Naive B cell (primary cell): ENCODE results near the gene PTAFR. TPM values are rescaled to one million over a fixed set of nuclear protein-coding genes. Genes with fewer than 3 reads are reported as not detected.
A peak's percentile ranks its signal among the peaks of the same experiment; 100 is the strongest.
"Not testable (repeated sequence)": the region's sequence is repeated elsewhere in the genome, so short reads cannot be mapped to it uniquely, and the experiment has no call there.

ENCODE experiments used
- ATAC-seq, 2 donors: fragments of 150-1000 bp; cut with Tn5 transposase; 2 replicates each; pipeline ENCODE4 v1.10.0; 2021; ENCODE audit warnings: low read depth in 2 of 2, mild to moderate bottlenecking in 2 of 2, moderate library complexity in 2 of 2
- DNase-seq: peaks from one replicate; pipeline ENCODE4 v3.0.0; 2022
- H3K27ac Mint-ChIP-seq, 6 donors: one replicate each; pipeline ENCODE4 v1.8.0; 2020 to 2022; ENCODE audit warnings: mild to moderate bottlenecking in 6 of 6, mixed read lengths in 6 of 6, moderate library complexity in 5 of 6, inconsistent platforms in 2 of 6
- H3K27me3 Mint-ChIP-seq, 3 donors: one replicate each; pipeline ENCODE4 v1.8.0; 2021 to 2022; ENCODE audit warnings: mixed read lengths in 3 of 3, mild to moderate bottlenecking in 1 of 3
- H3K36me3 Mint-ChIP-seq, 2 donors: one replicate each; pipeline ENCODE4 v1.8.0; 2020 to 2022; ENCODE audit warnings: mixed read lengths in 2 of 2, inconsistent platforms in 1 of 2, mild to moderate bottlenecking in 1 of 2
- H3K4me1 Mint-ChIP-seq, 3 donors: one replicate each; pipeline ENCODE4 v1.8.0; 2020 to 2022; ENCODE audit warnings: mixed read lengths in 3 of 3, inconsistent platforms in 1 of 3, mild to moderate bottlenecking in 1 of 3, moderate library complexity in 1 of 3
- H3K4me3 Mint-ChIP-seq, 8 donors: one replicate each; pipeline ENCODE4 v1.8.0; 2020 to 2022; ENCODE audit warnings: mild to moderate bottlenecking in 8 of 8, mixed read lengths in 8 of 8, moderate library complexity in 8 of 8, inconsistent platforms in 2 of 8
- H3K9me3 Mint-ChIP-seq, 7 donors: one replicate each; pipeline ENCODE4 v1.8.0; 2020 to 2022; ENCODE audit warnings: mixed read lengths in 7 of 7, mild to moderate bottlenecking in 5 of 7, inconsistent platforms in 2 of 7, moderate library complexity in 1 of 7
- polyA plus RNA-seq, 6 donors: library from polyadenylated mRNA; unstranded; fragments of 300-500 nt; fragmentation: Illumina TruSeq; gene quantifications; one replicate each; pipeline ENCODE4 v1.2.3, GENCODE V29; 2021; ENCODE audit warnings: low read depth in 6 of 6

Gene PTAFR
- polyA plus RNA-seq, 6 donors from 2014 or later, result 2.2 to 6.9 (median 5.1) TPM

DNA sequence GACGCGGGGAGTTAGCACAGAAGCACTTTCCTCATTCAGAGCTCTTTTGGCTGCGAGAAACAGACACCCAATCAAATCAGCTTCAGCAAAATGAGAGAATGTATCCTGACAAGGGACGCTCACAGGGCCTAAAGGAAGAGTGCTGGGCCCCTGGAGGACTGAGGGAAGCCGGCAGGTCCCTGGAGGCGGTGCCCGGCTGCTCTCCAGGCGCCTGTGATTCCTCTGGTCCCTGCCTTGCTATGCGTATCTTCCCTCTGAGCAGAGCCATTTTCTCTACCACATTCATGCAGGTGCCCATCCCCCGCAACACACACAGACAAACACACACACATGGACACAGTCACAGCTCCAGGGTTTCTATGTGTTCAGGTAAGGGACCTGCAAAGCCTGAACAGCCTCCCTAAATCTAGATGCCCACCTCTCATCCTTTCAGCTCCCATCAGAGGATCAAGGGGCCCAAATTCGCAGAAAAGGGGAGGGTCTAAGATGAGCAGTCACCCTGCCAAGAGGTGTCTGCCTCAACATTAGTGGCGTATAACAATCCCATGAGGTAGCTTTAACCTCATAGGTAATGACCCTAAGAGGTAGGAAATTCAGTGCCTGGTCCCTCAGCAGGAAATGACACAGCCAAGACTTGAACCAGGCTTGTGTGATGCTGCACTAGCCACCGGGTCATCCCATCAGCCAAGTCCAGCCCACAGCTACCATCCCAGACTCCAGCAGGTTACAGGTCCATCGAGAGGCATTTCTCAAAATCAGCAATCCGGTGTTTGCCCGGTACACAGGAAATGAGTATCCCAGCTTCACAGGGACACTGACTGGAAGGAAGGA is 29.0 kb downstream of the PTAFR start:
- H3K27ac Mint-ChIP-seq, result peak overlapping the region in 2 of 6 donors; percentile 10 to 66
- H3K9me3 Mint-ChIP-seq, result peaks cover 0 to 5% (median 0%) of the 10 kb centered on the region in 7 donors
- H3K4me3 Mint-ChIP-seq, result peak overlapping the region in 3 of 8 donors; percentile 8 to 33 (median 8)
- peaks cover 21 to 25% (median 24%) of the 10 kb centered on the region in 3 donors for H3K4me1 Mint-ChIP-seq
- DNase-seq (no peak), ATAC-seq (no peak)
- H3K27me3 Mint-ChIP-seq, result no peaks in the 10 kb centered on the region
- peaks cover 8 to 14% of the 10 kb centered on the region in 2 donors for H3K36me3 Mint-ChIP-seq

- Mint-ChIP-seq H3K27ac (peak overlapping the region in 1 of 6 donors; percentile 69), H3K36me3 (peaks cover 8 to 12% of the 10 kb centered on the region in 2 donors)
Observed at GRCh38 chr1:28145728-28146127, 30.8 kb downstream of the PTAFR start.

GRCh38 chr1:28144203-28145135 is 32.0 kb downstream of the PTAFR start:
- no peaks in the 10 kb centered on the region for H3K27me3 Mint-ChIP-seq
- DNase-seq (no peak), ATAC-seq (peak in 1 of 2 donors; percentile 32)
- peaks cover 14 to 21% (median 17%) of the 10 kb centered on the region in 3 donors for H3K4me1 Mint-ChIP-seq
- H3K36me3 Mint-ChIP-seq, result no peaks in the 10 kb centered on the region
- peak overlapping the region in 1 of 6 donors; percentile 49 for H3K27ac Mint-ChIP-seq
- no peak overlapping the region for H3K4me3 Mint-ChIP-seq
- H3K9me3 Mint-ChIP-seq, result no peaks in the 10 kb centered on the region

More at GRCh38 chr1:28145728-28146127, 30.8 kb downstream of the PTAFR start:
- no peaks in the 10 kb centered on the region for H3K27me3 Mint-ChIP-seq
- H3K9me3 Mint-ChIP-seq, result peaks cover 0 to 5% (median 0%) of the 10 kb centered on the region in 7 donors
- ATAC-seq, result no peak
- peaks cover 12 to 19% (median 15%) of the 10 kb centered on the region in 3 donors for H3K4me1 Mint-ChIP-seq
- no peak overlapping the region for H3K4me3 Mint-ChIP-seq
- DNase-seq, result no peak

DNA sequence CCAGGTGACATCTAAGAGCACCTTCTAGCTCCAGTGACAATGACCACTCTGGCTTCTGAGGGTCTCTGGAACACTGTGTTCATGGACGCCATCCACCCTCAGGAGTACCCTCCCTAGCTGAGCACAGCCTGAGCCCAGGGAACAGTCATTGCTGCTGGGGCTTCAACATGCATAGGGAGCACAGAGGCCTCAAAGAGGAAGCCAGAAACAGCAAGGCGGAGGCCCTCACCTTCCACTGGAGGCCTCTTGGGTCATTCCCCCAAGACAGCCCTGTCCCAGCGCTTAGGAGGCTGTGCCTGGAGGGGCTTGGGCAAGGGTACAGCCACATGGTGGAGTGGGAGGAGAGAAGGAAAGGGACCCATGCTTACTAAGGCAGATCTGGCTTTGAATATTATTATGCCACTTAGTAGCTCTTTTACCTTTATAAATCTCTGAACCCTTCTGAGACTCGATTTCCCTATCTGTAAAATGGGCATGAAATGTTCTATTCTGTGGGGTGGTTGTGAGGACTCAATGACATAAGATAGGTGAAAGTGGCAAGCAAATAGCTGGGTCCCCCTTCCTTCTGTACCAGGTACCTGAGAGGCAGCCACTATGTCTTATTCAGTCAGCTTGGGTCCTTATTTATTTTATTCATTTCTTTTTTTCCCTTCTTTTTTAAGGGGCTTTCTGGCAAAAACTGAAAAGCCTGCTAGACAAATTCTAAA is 32.8 kb downstream of the PTAFR start:
- H3K4me3 Mint-ChIP-seq, result no peak overlapping the region
- no peaks in the 10 kb centered on the region for H3K9me3 Mint-ChIP-seq
- ATAC-seq, result no peak
- no peaks in the 10 kb centered on the region for H3K36me3 Mint-ChIP-seq
- no peaks in the 10 kb centered on the region for H3K27me3 Mint-ChIP-seq
- no peak for DNase-seq
- peaks cover 22 to 29% (median 25%) of the 10 kb centered on the region in 3 donors for H3K4me1 Mint-ChIP-seq
- H3K27ac Mint-ChIP-seq, result peak overlapping the region in 1 of 6 donors; percentile 15

GRCh38 chr1:28141685-28142084 is 34.8 kb downstream of the PTAFR start:
- DNase-seq (no peak), ATAC-seq (no peak)
- H3K4me1 Mint-ChIP-seq, result peaks cover 16 to 28% (median 18%) of the 10 kb centered on the region in 3 donors
- no peaks in the 10 kb centered on the region for H3K27me3 Mint-ChIP-seq
- no peak overlapping the region for H3K4me3 Mint-ChIP-seq
- H3K36me3 Mint-ChIP-seq, result no peaks in the 10 kb centered on the region
- H3K27ac Mint-ChIP-seq, result no peak overlapping the region
- no peaks in the 10 kb centered on the region for H3K9me3 Mint-ChIP-seq

GRCh38 chr1:28139866-28140265 is 36.6 kb downstream of the PTAFR start:
- peaks cover 32 to 45% (median 34%) of the 10 kb centered on the region in 3 donors for H3K4me1 Mint-ChIP-seq
- not testable (repeated sequence) for H3K27me3 Mint-ChIP-seq, ATAC-seq, H3K36me3 Mint-ChIP-seq, H3K9me3 Mint-ChIP-seq, DNase-seq
- H3K4me3 Mint-ChIP-seq, result peak overlapping the region in 2 of 8 donors; percentile 24 to 25
- H3K27ac Mint-ChIP-seq, result peak overlapping the region in 2 of 6 donors; percentile 13 to 57

DNA sequence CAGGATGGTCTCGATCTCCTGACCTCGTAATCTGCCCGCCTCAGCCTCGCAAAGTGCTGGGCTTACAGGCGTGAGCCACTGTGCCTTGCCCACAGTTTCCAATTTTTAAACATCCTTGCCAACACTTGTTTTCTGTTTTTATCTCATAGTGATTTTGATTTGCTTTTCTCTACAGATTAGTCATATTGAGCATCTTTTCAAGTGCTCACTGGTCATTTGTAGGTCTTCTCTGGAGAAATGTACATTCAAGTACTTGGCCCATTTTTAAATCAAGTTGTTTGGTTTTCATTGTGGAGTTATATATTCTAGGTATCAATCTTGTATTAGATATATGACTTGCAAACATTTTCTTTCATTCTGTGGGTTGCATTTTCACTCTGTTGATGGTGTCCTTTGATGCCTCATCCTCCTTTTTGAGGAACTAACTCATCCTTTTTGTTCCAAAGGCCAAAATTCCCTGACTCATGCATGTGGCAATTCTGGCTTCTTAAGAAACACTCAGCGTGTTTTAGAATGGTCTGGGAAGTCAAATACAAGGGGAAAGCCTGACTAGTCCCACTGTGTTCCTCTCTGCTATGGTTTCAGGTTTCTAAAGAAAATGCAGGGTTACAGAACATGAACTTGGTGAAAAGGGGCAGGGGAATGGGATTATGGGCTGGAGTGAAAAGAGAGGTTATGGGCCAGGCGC is 37.3 kb downstream of the PTAFR start:
- Mint-ChIP-seq H3K9me3 (no peaks in the 10 kb centered on the region), H3K4me1 (peaks cover 35 to 45% (median 39%) of the 10 kb centered on the region in 3 donors), H3K36me3 (no peaks in the 10 kb centered on the region), H3K27me3 (no peaks in the 10 kb centered on the region), H3K4me3 (peak overlapping the region in 2 of 8 donors; percentile 19 to 50), H3K27ac (peak overlapping the region in 4 of 6 donors; percentile 13 to 93 (median 48))
- no peak for DNase-seq
- no peak for ATAC-seq

GRCh38 chr1:28136922-28137613 is 39.4 kb downstream of the PTAFR start:
- Mint-ChIP-seq H3K4me1 (peaks cover 39 to 63% (median 56%) of the 10 kb centered on the region in 3 donors), H3K27me3 (no peaks in the 10 kb centered on the region), H3K4me3 (no peak overlapping the region), H3K27ac (peak overlapping the region in 3 of 6 donors; percentile 59 to 84 (median 81)), H3K36me3 (no peaks in the 10 kb centered on the region), H3K9me3 (peaks cover 0 to 4% (median 0%) of the 10 kb centered on the region in 7 donors)
- DNase-seq (no peak), ATAC-seq (no peak)

GRCh38 chr1:28136169-28136921 is 40.1 kb downstream of the PTAFR start:
- peak overlapping the region in 5 of 6 donors; percentile 29 to 84 (median 78) for H3K27ac Mint-ChIP-seq
- DNase-seq, result no peak

GRCh38 chr1:28135371-28136168 is 40.9 kb downstream of the PTAFR start:
- Mint-ChIP-seq H3K27me3 (no peaks in the 10 kb centered on the region), H3K27ac (peak overlapping the region in 5 of 6 donors; percentile 38 to 84 (median 61)), H3K9me3 (peaks cover 0 to 4% (median 0%) of the 10 kb centered on the region in 7 donors), H3K4me1 (peaks cover 39 to 68% (median 61%) of the 10 kb centered on the region in 3 donors), H3K4me3 (peak overlapping the region; percentile 7 to 78 (median 52)), H3K36me3 (no peaks in the 10 kb centered on the region)
- peak; percentile 56 for DNase-seq
- peak; percentile 99 for ATAC-seq

More at GRCh38 chr1:28136169-28136921, 40.1 kb downstream of the PTAFR start:
- Mint-ChIP-seq H3K36me3 (no peaks in the 10 kb centered on the region), H3K9me3 (peaks cover 0 to 4% (median 0%) of the 10 kb centered on the region in 7 donors), H3K4me1 (peaks cover 39 to 68% (median 61%) of the 10 kb centered on the region in 3 donors), H3K4me3 (peak overlapping the region in 5 of 8 donors; percentile 1 to 68 (median 57)), H3K27me3 (no peaks in the 10 kb centered on the region)
- no peak for ATAC-seq
